ENCODE data around the gene BTG4. TPM values are rescaled to one million over a fixed set of nuclear protein-coding genes. Genes with fewer than 3 reads are reported as not detected.

The BTG4 gene
- polyA plus RNA-seq, 3 donors: not detected

DNA sequence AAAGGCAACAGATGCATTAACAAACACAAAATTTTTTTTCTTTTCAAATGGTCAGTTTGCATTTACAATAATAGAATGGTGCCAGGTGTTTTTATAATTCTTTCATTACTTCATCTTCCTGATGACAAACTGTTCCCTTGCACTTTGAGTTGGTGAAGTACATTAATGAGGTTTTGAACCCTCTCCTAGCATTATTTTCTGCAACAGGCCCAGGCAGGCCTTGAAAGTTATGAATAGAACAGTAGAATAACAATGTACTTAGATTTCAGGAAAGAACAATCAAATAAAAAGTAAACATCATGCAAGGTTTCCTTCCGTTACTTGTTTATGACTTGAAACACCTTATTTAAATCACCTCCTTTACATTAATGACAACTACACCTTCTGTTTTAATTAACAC lies 9.6 kb downstream of the BTG4 start:
- Histone ChIP-seq H2AFZ (ENCODE audit: insufficient read depth, low read depth, low read length, poor library complexity, severe bottlenecking) (no peak overlapping the region), H3K27ac (ENCODE audit: low read depth in 1 of 2, low read length in 2 of 2) (no peak overlapping the region), H3K9ac (ENCODE audit: insufficient read depth, low read length, poor library complexity, severe bottlenecking) (no peak overlapping the region), H3K4me3 (replicated peaks in 1 of 3; ENCODE audit: low read depth in 2 of 3, low read length in 3 of 3) (no peak overlapping the region), H3K4me1 (ENCODE audit: control insufficient read depth in 1 of 2, insufficient read depth in 2 of 2, low read length in 2 of 2) (no peaks in the 10 kb centered on the region), H4K20me1 (ENCODE audit: insufficient read depth, low read length) (no peaks in the 10 kb centered on the region), H3K4me2 (replicated peaks; ENCODE audit: extremely low read depth, low read length, poor library complexity, severe bottlenecking) (no peak overlapping the region), H3K9me3 (replicated peaks in 1 of 2; ENCODE audit: control insufficient read depth in 1 of 2, insufficient read depth in 1 of 2, low read length in 2 of 2) (no peaks in the 10 kb centered on the region), H3K27me3 (ENCODE audit: control insufficient read depth in 2 of 2, insufficient read depth in 2 of 2, low read length in 2 of 2) (no peaks in the 10 kb centered on the region), H3K79me2 (ENCODE audit: insufficient read depth, low read length) (no peaks in the 10 kb centered on the region), H3K36me3 (replicated peaks in 1 of 2; ENCODE audit: control insufficient read depth in 1 of 2, insufficient read depth in 2 of 2, low read length in 2 of 2) (no peaks in the 10 kb centered on the region)
- Mint-ChIP-seq H3K27me3 (ENCODE audit: low read depth in 3 of 3) (peaks cover 0 to 7% (median 0%) of the 10 kb centered on the region in 3 donors), H3K9me3 (peaks cover 0 to 4% (median 0%) of the 10 kb centered on the region in 7 donors), H3K36me3 (no peaks in the 10 kb centered on the region), H3K4me3 (no peak overlapping the region), H3K27ac (no peak overlapping the region), H3K4me1 (peaks cover 3% of the 10 kb centered on the region)
- no peak for TF ChIP-seq CTCF (IDR thresholded peaks at IDR 0.05)
- no peak for DNase-seq
- intact Hi-C loops (cut with micrococcal nuclease): no loop called here
- no CpG with 5 or more reads among the region's 1 CpG for WGBS (ENCODE audit: insufficient coverage)

DNA sequence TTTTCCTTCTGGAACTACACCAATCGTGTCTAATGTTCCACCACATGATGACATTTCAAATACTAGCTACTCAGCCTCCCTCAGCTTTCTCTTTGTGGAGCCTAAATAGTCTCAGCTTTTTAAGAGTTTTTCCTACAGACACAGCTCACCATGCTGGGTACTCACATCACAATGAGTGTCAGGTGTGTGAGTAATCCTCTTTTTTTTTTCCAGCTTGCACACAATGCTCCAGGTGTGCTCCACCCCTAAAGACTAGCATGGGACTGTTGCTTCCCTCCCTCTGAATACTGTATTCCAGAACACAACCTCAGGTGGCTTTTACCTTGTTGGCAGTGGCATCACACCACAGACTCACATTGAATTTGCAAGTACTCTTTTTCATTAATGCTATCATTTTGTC lies 11.7 kb downstream of the BTG4 start:
- Histone ChIP-seq H3K79me2 (ENCODE audit: insufficient read depth, low read length) (no peaks in the 10 kb centered on the region), H3K27ac (ENCODE audit: low read depth in 1 of 2, low read length in 2 of 2) (no peak overlapping the region), H3K9me3 (replicated peaks in 1 of 2; ENCODE audit: control insufficient read depth in 1 of 2, insufficient read depth in 1 of 2, low read length in 2 of 2) (no peaks in the 10 kb centered on the region), H3K27me3 (ENCODE audit: control insufficient read depth in 2 of 2, insufficient read depth in 2 of 2, low read length in 2 of 2) (no peaks in the 10 kb centered on the region), H3K4me1 (ENCODE audit: control insufficient read depth in 1 of 2, insufficient read depth in 2 of 2, low read length in 2 of 2) (no peaks in the 10 kb centered on the region), H4K20me1 (ENCODE audit: insufficient read depth, low read length) (no peaks in the 10 kb centered on the region), H3K4me2 (replicated peaks; ENCODE audit: extremely low read depth, low read length, poor library complexity, severe bottlenecking) (no peak overlapping the region), H3K9ac (ENCODE audit: insufficient read depth, low read length, poor library complexity, severe bottlenecking) (no peak overlapping the region), H3K4me3 (replicated peaks in 1 of 3; ENCODE audit: low read depth in 2 of 3, low read length in 3 of 3) (no peak overlapping the region), H3K36me3 (replicated peaks in 1 of 2; ENCODE audit: control insufficient read depth in 1 of 2, insufficient read depth in 2 of 2, low read length in 2 of 2) (no peaks in the 10 kb centered on the region), H2AFZ (ENCODE audit: insufficient read depth, low read depth, low read length, poor library complexity, severe bottlenecking) (no peak overlapping the region)
- DNase-seq: no peak
- 92% methylated on average over 1 of the region's 1 CpG for WGBS (ENCODE audit: insufficient coverage)
- H3K9me3 Mint-ChIP-seq: peaks cover 0 to 2% (median 0%) of the 10 kb centered on the region in 7 donors
- H3K27me3 Mint-ChIP-seq (ENCODE audit: low read depth in 3 of 3): peaks cover 0 to 5% (median 0%) of the 10 kb centered on the region in 3 donors
- no peak overlapping the region for H3K27ac Mint-ChIP-seq
- H3K4me3 Mint-ChIP-seq: no peak overlapping the region
- intact Hi-C loops (cut with micrococcal nuclease): no loop called here
- H3K36me3 Mint-ChIP-seq: no peaks in the 10 kb centered on the region
- H3K4me1 Mint-ChIP-seq: peaks cover 3% of the 10 kb centered on the region
- TF ChIP-seq CTCF (IDR thresholded peaks at IDR 0.05): no peak
